ENCODE measurements around the gene AQP12B. TPM values are rescaled to one million over a fixed set of nuclear protein-coding genes. Genes with fewer than 3 reads are reported as not detected.

Gene AQP12B
- total RNA-seq, 1 donor, result not detected

DNA sequence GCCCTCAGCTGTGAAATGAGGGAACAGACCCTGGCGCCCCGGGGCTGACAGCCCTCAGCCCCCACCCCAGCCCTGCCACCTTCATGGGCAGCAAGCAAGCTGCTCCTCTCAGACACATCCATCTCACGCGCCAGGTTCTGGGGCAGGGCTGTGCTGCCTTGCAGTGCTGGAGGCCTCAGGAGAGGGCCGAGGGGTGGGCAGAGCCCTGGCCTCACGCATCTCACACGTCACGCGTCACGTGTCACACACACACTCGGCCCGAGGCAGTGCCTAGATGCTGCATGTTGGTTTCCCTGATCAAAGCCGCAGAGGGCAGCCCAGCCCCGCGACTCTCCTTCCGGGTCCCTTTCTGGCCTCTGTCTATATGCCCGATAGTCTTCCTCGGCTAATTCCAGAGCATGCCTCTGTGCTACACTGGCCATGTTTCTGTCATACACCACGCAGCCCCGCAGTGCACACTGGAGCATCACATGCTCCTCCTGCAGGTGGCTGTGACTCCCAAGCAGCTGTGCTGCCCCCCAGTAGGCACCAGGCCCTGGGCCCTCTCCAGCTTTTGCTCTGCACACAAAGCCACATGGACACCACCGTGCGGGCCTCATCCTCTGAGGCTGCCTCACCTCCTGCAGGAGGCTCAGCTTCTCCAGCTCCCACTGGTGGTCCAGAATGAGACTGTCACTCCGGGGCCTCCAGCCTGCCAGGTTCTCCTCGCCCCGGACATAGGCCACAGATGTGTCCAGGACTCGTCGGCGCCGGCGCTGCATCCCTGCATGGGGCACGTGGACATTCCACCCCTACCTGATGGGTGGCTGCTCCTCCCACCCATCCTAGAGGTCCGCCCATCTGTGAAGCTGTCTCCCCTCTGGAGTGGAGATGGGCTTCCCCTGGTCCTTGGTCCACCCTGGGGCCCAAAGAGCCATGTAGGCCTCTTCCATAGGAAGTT is 40.4 kb upstream of the AQP12B start:
- DNase-seq (ENCODE audit: low read depth), result no peak
- no peak overlapping the region for H3K4me3 ChIP-seq (ENCODE audit: low read depth, low read length)
- no peak for TF ChIP-seq CTCF (IDR thresholded peaks at IDR 0.05; ENCODE audit: insufficient read depth, low read depth, low read length)

DNA sequence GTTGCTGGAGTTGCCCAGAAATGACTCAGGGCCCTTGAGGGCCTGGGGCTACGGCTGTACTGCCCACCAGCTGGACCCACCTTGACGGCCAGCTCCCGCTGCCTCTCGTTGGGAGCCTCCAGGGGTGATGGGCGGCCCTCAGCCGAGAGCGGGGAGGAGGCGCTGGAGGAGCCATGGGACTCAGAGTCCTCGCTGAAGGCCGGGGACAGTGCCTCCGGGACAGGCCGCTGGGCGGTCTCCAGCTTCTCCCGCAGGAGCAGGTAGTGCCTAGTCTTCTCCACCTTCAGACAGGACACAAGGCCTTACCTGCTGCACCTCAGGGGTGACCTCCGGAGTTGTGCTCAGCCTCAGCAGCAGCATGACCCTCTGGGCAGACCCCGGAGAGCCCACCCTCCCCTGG is 39.7 kb upstream of the AQP12B start:
- no peak for TF ChIP-seq CTCF (IDR thresholded peaks at IDR 0.05; ENCODE audit: insufficient read depth, low read depth, low read length)
- no peak for DNase-seq (ENCODE audit: low read depth)
- no peak overlapping the region for H3K4me3 ChIP-seq (ENCODE audit: low read depth, low read length)

DNA sequence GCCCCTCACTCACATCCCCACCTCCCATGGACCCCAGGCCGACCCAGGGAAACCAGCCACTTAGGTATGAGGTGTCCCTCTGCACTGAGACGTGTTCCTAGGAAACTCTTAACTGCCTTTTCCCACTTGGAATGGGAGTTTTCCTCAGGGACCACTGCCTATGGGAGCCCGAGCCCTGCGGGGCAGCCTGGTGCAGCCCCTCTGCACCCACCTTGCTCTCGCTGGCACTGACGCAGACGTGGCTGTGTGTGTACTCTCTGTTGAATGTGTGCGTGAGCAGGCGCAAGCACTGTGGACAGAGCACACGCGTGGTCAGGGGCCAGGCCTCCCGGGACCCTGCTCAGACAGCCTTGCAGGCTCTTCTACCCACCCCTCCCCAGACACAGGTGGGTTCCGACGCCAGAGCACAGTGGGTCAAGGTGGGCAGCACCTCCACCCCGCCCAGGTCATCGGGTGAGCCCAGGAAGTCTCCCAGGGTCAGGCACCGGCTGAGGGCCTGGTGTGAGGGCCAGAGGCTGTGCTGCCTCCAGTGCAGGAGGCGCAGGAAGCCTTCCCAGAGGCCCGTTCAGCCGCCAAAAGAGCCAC is 39.0 kb upstream of the AQP12B start:
- H3K4me3 ChIP-seq (ENCODE audit: low read depth, low read length), result no peak overlapping the region
- no peak for TF ChIP-seq CTCF (IDR thresholded peaks at IDR 0.05; ENCODE audit: insufficient read depth, low read depth, low read length)
- DNase-seq (ENCODE audit: low read depth), result no peak

GRCh38 chr2:240720686-240721595 is 38.3 kb upstream of the AQP12B start:
- no peak for DNase-seq (ENCODE audit: low read depth)
- TF ChIP-seq CTCF (IDR thresholded peaks at IDR 0.05; ENCODE audit: insufficient read depth, low read depth, low read length), result no peak
- no peak overlapping the region for H3K4me3 ChIP-seq (ENCODE audit: low read depth, low read length)

GRCh38 chr2:240719676-240720545 is 37.2 kb upstream of the AQP12B start:
- no peak overlapping the region for H3K4me3 ChIP-seq (ENCODE audit: low read depth, low read length)
- TF ChIP-seq CTCF (IDR thresholded peaks at IDR 0.05; ENCODE audit: insufficient read depth, low read depth, low read length), result no peak
- no peak for DNase-seq (ENCODE audit: low read depth)
